ENCODE results near the gene AICDA.

- TF ChIP-seq EZH2 (IDR thresholded peaks at IDR 0.05; ENCODE audit: borderline replicate concordance, low read length) (no peak), CTCF (conservative IDR thresholded peaks at IDR 0.05 in 1 of 2, IDR thresholded peaks at IDR 0.05 in 1 of 2; ENCODE audit: extremely low read depth in 1 of 2, insufficient read depth in 1 of 2, low read depth in 1 of 2, low read length in 2 of 2) (no peak)
Observed at GRCh38 chr12:8561011-8561410, 51.6 kb downstream of the AICDA start.
